HFF-Myc (cell line): ENCODE data around the gene PDE11A.

Source experiments
- DNase-seq: peaks from one replicate; pipeline ENCODE4 v3.0.0-alpha.2; 2011; ENCODE audit warnings: low read depth; ENCODE audit errors: extremely low read depth
- H3K4me3 ChIP-seq: replicated peaks from 2 replicates; pipeline ENCODE4 v1.5.1; 2011; ENCODE audit warnings: low read depth, mild to moderate bottlenecking, control low read depth, low read length
- TF ChIP-seq, protein P1 (sequence below): IDR thresholded peaks from 2 replicates; pipeline ENCODE4 v1.5.1; 2012; ENCODE audit warnings: mild to moderate bottlenecking, low read depth, low read length, control low read depth; ENCODE audit errors: missing control alignments

Gene PDE11A

DNA sequence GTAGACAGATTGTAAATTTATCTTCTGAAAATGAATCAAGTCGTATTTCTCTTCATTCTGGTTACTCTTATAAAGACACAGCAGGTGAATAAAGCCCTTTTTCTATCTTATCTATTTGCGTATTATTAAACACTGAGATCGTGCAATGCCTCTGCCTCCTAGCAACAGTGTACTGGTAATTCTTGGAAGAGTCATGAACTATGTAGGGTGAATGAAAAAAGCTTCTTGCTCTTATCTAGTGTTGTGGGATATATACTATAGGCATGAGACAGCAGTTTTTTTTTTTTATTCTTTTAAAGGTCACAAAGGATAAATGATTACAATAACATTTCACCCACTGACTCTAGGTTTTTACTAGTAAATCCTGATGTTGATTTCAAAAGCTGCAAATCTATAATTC is 324.2 kb downstream of the PDE11A start:
- no peak for DNase-seq
- TF ChIP-seq, protein P1, sequence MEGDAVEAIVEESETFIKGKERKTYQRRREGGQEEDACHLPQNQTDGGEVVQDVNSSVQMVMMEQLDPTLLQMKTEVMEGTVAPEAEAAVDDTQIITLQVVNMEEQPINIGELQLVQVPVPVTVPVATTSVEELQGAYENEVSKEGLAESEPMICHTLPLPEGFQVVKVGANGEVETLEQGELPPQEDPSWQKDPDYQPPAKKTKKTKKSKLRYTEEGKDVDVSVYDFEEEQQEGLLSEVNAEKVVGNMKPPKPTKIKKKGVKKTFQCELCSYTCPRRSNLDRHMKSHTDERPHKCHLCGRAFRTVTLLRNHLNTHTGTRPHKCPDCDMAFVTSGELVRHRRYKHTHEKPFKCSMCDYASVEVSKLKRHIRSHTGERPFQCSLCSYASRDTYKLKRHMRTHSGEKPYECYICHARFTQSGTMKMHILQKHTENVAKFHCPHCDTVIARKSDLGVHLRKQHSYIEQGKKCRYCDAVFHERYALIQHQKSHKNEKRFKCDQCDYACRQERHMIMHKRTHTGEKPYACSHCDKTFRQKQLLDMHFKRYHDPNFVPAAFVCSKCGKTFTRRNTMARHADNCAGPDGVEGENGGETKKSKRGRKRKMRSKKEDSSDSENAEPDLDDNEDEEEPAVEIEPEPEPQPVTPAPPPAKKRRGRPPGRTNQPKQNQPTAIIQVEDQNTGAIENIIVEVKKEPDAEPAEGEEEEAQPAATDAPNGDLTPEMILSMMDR, result no peak
- H3K4me3 ChIP-seq, result no peak overlapping the region

DNA sequence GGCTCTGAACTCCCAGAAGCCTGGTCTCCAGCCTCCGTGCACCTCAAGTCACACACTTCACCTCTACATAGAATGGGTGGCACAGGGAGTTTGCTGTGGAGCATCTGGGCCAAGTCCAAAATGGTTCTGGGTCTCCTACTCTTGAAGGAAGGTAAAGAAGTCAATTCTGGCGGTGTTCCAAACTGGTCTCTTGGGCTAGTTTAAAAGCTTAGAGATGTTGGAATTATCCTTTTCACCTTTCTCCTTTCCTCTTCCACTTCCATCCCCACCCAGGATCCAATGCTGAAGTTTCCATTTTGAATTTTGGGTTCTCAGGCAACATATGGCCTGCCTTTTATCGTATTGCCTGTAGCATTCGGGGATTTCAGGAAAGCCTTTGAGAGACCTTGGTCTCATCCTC is 325.2 kb downstream of the PDE11A start:
- H3K4me3 ChIP-seq, result no peak overlapping the region
- no peak for DNase-seq
- TF ChIP-seq, protein P1, result no peak

DNA sequence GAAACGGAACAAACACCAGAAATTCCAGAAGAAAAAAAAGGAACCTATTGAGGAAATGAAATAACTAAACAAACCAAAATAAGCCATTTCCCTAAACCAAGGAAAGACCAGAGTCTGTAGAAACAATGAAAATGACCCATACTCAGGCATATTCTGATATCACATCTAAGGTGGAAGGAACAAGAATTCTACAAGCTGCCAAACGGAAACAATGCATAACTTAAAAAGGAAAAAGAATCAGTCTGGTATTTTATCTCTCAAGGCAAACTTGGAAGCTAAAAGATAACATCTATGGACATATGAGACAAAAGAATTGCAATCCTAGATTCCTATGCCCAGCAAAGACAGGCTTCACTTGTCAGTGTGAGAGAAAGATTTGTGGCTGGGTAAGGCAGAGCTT is 326.2 kb downstream of the PDE11A start:
- TF ChIP-seq, protein P1, result no peak
- no peak overlapping the region for H3K4me3 ChIP-seq
- no peak for DNase-seq

DNA sequence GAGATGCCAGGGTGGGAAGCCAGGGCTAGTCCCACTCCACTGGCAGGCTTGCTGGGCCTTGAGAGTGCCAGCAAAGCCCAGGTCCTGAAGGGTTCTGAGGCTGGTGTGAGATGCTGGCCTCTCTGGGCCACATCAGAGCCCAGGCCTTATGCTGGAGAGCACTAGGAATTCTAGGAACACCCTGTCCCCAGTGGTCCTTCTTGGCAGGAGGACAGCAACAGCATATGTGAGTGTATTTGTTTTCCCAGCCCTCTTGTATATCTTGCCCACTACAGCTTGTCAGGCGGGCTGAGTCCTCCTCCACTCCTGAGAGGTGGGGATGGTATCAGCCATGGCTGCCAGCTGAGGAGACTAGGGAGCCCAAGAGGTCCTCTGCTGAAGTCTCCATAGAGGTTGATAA is 327.0 kb downstream of the PDE11A start:
- no peak for DNase-seq
- TF ChIP-seq, protein P1, result no peak
- no peak overlapping the region for H3K4me3 ChIP-seq

DNA sequence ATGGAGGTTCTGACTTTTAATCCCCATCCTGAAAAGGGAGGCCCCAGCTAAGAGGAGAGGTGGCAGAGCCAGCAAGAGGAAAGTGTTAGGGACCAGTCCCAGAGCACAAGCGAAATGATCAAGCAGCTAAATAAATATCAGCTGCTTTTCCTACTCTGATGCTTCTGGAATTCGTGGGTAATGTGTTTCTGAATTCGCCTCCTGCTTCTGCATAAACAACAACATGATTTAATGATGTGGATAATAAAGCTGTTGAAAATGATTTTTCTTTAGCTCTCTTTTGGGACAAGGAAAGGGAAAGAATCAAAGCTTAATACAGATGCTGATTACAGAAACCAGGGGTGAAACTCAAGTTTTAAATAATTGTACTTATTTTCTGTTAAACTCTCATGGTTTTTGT is 329.7 kb downstream of the PDE11A start:
- DNase-seq, result no peak
- TF ChIP-seq, protein P1, result no peak

DNA sequence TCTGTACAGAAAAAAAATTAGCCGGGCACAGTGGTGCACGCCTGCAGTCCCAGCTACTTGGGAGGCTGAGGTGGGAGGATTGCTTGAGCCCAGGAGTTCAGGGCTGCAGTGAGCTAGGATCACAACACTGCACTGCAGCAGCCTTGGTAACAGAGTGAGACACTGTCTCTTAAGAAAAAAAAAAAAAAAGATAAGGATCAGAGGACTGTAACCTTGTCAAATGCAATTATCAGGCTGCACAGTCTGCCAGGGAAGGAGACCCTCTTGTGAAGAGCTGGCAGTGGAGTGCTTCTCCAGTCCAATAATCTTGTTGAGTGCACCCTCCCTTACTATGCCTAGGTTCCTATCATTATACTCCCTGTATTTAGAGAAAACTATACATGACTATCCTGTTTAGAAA is 330.7 kb downstream of the PDE11A start:
- DNase-seq, result no peak
- H3K4me3 ChIP-seq, result no peak overlapping the region
- TF ChIP-seq, protein P1, result no peak

More for the DNA sequence above, 329.7 kb downstream of the PDE11A start:
- H3K4me3 ChIP-seq, result no peak overlapping the region

DNA sequence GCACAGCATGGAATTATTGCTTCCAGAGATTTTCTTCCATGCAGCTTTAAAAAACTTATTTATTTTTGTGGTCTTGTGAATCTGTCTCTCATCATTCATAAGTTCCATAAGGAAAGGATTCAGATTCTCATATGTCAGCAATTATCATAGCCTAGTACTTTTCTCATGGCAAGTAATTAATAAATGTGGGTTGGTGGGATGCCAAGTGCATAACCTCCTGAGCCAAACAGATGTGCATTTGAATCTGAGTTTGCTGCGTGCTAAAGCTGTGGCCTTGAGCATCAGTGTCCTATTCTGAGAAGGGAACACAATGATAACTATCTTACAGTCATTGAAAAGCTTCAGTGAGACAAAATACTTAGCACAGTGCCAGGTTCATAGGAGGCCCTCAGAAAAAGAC is 331.9 kb downstream of the PDE11A start:
- TF ChIP-seq, protein P1, result no peak
- peak; percentile 45 for DNase-seq
- H3K4me3 ChIP-seq, result no peak overlapping the region
